PFSK-1 (cell line): ENCODE results near the gene PLA2G4A.

Source experiments
- POLR2AphosphoS5 ChIP-seq: IDR thresholded peaks from 2 replicates; pipeline ENCODE4 v1.6.1; 2012; ENCODE audit warnings: low read depth, mild to moderate bottlenecking, control low read depth, low read length, moderate library complexity
- SIN3A ChIP-seq: IDR thresholded peaks from 2 replicates; pipeline ENCODE4 v1.6.1; 2012; ENCODE audit warnings: mild to moderate bottlenecking, low read length, moderate library complexity, borderline replicate concordance; ENCODE audit not compliant: insufficient read depth
- TAF1 ChIP-seq: IDR thresholded peaks from 2 replicates; pipeline ENCODE4 v1.6.1; 2012; ENCODE audit warnings: low read length, control low read depth, borderline replicate concordance; ENCODE audit not compliant: insufficient read depth
- TF ChIP-seq, protein P1 (sequence below), 2 experiments: IDR thresholded peaks; 2 replicates each; pipeline versions ENCODE4 v1.6.1 to v1.8.0; 2011 to 2012; ENCODE audit warnings: low read depth in 2 of 2, low read length in 2 of 2, control low read depth in 1 of 2, inconsistent platforms in 1 of 2, mild to moderate bottlenecking in 1 of 2, moderate library complexity in 1 of 2; ENCODE audit not compliant: insufficient read depth in 1 of 2

- TF ChIP-seq, protein P1, sequence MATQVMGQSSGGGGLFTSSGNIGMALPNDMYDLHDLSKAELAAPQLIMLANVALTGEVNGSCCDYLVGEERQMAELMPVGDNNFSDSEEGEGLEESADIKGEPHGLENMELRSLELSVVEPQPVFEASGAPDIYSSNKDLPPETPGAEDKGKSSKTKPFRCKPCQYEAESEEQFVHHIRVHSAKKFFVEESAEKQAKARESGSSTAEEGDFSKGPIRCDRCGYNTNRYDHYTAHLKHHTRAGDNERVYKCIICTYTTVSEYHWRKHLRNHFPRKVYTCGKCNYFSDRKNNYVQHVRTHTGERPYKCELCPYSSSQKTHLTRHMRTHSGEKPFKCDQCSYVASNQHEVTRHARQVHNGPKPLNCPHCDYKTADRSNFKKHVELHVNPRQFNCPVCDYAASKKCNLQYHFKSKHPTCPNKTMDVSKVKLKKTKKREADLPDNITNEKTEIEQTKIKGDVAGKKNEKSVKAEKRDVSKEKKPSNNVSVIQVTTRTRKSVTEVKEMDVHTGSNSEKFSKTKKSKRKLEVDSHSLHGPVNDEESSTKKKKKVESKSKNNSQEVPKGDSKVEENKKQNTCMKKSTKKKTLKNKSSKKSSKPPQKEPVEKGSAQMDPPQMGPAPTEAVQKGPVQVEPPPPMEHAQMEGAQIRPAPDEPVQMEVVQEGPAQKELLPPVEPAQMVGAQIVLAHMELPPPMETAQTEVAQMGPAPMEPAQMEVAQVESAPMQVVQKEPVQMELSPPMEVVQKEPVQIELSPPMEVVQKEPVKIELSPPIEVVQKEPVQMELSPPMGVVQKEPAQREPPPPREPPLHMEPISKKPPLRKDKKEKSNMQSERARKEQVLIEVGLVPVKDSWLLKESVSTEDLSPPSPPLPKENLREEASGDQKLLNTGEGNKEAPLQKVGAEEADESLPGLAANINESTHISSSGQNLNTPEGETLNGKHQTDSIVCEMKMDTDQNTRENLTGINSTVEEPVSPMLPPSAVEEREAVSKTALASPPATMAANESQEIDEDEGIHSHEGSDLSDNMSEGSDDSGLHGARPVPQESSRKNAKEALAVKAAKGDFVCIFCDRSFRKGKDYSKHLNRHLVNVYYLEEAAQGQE (IDR thresholded peaks at IDR 0.05; ENCODE audit: insufficient read depth in 1 of 2, low read depth in 2 of 2, low read length in 2 of 2), result no peak
- TF ChIP-seq POLR2AphosphoS5 (no peak), TAF1 (no peak), SIN3A (no peak)
These were observed 99.1 kb downstream of the PLA2G4A start for GRCh38 chr1:186927884-186928283.
